Ascending aorta (tissue), 2 donors: ENCODE measurements around the gene ZSWIM1. TPM values are rescaled to one million over a fixed set of nuclear protein-coding genes. Genes with fewer than 3 reads are reported as not detected.
"Not testable (repeated sequence)": the region's sequence is repeated elsewhere in the genome, so short reads cannot be mapped to it uniquely, and the experiment has no call there.

Experiments
- DNase-seq, 2 donors: peaks; one replicate each; pipeline ENCODE4 v3.0.0-alpha.2; 2019; ENCODE audit warnings: low spot score in 2 of 2
- H3K27ac ChIP-seq, 2 donors: fragments of 200-600 bp; sonication (generic); one replicate each; pipeline ENCODE4 v1.5.1; 2016 to 2017; ENCODE audit warnings: mild to moderate bottlenecking in 1 of 2
- H3K27me3 ChIP-seq: fragments of 200-600 bp; sonication (generic); one replicate; pipeline ENCODE4 v1.5.1; 2017
- H3K36me3 ChIP-seq, 2 donors: fragments of 200-600 bp; sonication (generic); one replicate each; pipeline ENCODE4 v1.5.1; 2016
- H3K4me1 ChIP-seq, 2 donors: fragments of 200-600 bp; sonication (generic); one replicate each; pipeline ENCODE4 v1.5.1; 2016 to 2017; ENCODE audit warnings: mild to moderate bottlenecking in 1 of 2
- H3K4me3 ChIP-seq, 2 donors: fragments of 200-600 bp; sonication (generic); one replicate each; pipeline ENCODE4 v1.5.1; 2016 to 2017; ENCODE audit warnings: mild to moderate bottlenecking in 1 of 2
- H3K9me3 ChIP-seq, 2 donors: fragments of 200-600 bp; sonication (generic); one replicate each; pipeline ENCODE4 v1.5.1; 2016
- CTCF ChIP-seq, 3 experiments: fragments of 200-600 bp in 2 of 3; fragments of 450-650 bp in 1 of 3; sonication (generic) in 2 of 3; IDR thresholded peaks; one replicate each; pipeline ENCODE4 v1.5.1; 2016 to 2019; ENCODE audit warnings: antibody characterized with exemption in 3 of 3, mild to moderate bottlenecking in 1 of 3, moderate library complexity in 1 of 3
- intact Hi-C: fragments of 100-400 bp; cut with DNase I; formaldehyde crosslinking; loops from one replicate; pipeline ENCODE4 v1.15.1; 2023
- total RNA-seq: library from RNA; depleted of rRNA; stranded (reverse); fragments of >200 nt; gene quantifications from one replicate; pipeline ENCODE4 v1.1.0, GENCODE V29; 2016

ZSWIM1 gene
- total RNA-seq, 1 donor from 2014 or later: 3.5 TPM

GRCh38 chr20:45927071-45927878 lies 46.2 kb downstream of the ZSWIM1 start:
- Histone ChIP-seq H3K36me3 (no peaks in the 10 kb centered on the region), H3K27ac (no peak overlapping the region), H3K27me3 (no peaks in the 10 kb centered on the region), H3K4me1 (peaks cover 7 to 8% of the 10 kb centered on the region in 2 donors), H3K4me3 (no peak overlapping the region), H3K9me3 (no peaks in the 10 kb centered on the region)
- no peak for DNase-seq
- no peak for TF ChIP-seq CTCF (IDR thresholded peaks at IDR 0.05)
- intact Hi-C loops: no loop called here

- not testable (repeated sequence) for H3K4me3 ChIP-seq, H3K9me3 ChIP-seq, H3K36me3 ChIP-seq, DNase-seq, H3K27ac ChIP-seq, H3K27me3 ChIP-seq
- peaks cover 5 to 16% of the 10 kb centered on the region in 2 donors for H3K4me1 ChIP-seq
- intact Hi-C loops: loop anchor here (5.0 kb wide), 2 partner anchors 119 to 134 kb away; partner anchors contain the start of gene UBE2C
Observed at GRCh38 chr20:45931680-45932079, 50.7 kb downstream of the ZSWIM1 start.

GRCh38 chr20:45933266-45934045 lies 52.4 kb downstream of the ZSWIM1 start:
- H3K4me1 ChIP-seq: peaks cover 5 to 16% of the 10 kb centered on the region in 2 donors
- no peaks in the 10 kb centered on the region for H3K9me3 ChIP-seq
- intact Hi-C loops: loop anchor here (1.0 to 5.0 kb wide), 7 partner anchors 22 to 755 kb away; partner anchors contain the start of genes ACOT8, CTSA, NEURL2 and TP53RK
- H3K27ac ChIP-seq: peak overlapping the region; percentile 98 to 100
- H3K36me3 ChIP-seq: peaks cover 13 to 14% of the 10 kb centered on the region in 2 donors
- H3K4me3 ChIP-seq: peak overlapping the region; percentile 73 to 95
- H3K27me3 ChIP-seq: no peaks in the 10 kb centered on the region
- DNase-seq: peak; percentile 53 to 81
- peak in 2 of 3 experiments; percentile 21 for TF ChIP-seq CTCF (IDR thresholded peaks at IDR 0.05)

GRCh38 chr20:45934046-45934585 lies 53.1 kb downstream of the ZSWIM1 start:
- no peak for TF ChIP-seq CTCF (IDR thresholded peaks at IDR 0.05)
- intact Hi-C loops: loop anchor here (1.0 to 5.0 kb wide), 7 partner anchors 23 to 755 kb away; partner anchors contain the start of genes ACOT8, CTSA, NEURL2 and TP53RK
- DNase-seq: no peak

More at GRCh38 chr20:45934046-45934585, 53.1 kb downstream of the ZSWIM1 start:
- no peaks in the 10 kb centered on the region for H3K27me3 ChIP-seq
- H3K36me3 ChIP-seq: peaks cover 20 to 21% of the 10 kb centered on the region in 2 donors
- no peaks in the 10 kb centered on the region for H3K9me3 ChIP-seq
- peaks cover 5 to 16% of the 10 kb centered on the region in 2 donors for H3K4me1 ChIP-seq
- H3K27ac ChIP-seq: peak overlapping the region; percentile 98 to 100
- H3K4me3 ChIP-seq: peak overlapping the region; percentile 73 to 95

Other genes with a start within 250 kb of the ZSWIM1 start
- gene WFDC9, start 249.9 kb upstream of the ZSWIM1 start, total RNA-seq: not detected
- not detected for gene WFDC11, start 211.0 kb upstream of the ZSWIM1 start, total RNA-seq
- not detected for gene WFDC13, start 179.2 kb upstream of the ZSWIM1 start, total RNA-seq
- not detected for gene WFDC10B, start 176.2 kb upstream of the ZSWIM1 start, total RNA-seq
- gene SPINT4, start 158.9 kb upstream of the ZSWIM1 start, total RNA-seq: not detected
- not detected for gene WFDC3, start 89.3 kb upstream of the ZSWIM1 start, total RNA-seq
- gene DNTTIP1, start 89.3 kb upstream of the ZSWIM1 start, total RNA-seq: 4.6 TPM
- gene UBE2C, start 68.6 kb upstream of the ZSWIM1 start, total RNA-seq: not detected
- not detected for gene TNNC2, start 53.9 kb upstream of the ZSWIM1 start, total RNA-seq
- gene SNX21, start 47.4 kb upstream of the ZSWIM1 start, total RNA-seq: 182 TPM
- 34.4 TPM for gene ACOT8, start 23.8 kb upstream of the ZSWIM1 start, total RNA-seq
- 6.8 TPM for gene ZSWIM3, start 23.6 kb upstream of the ZSWIM1 start, total RNA-seq
- 32.8 TPM for gene SPATA25, start 6.4 kb downstream of the ZSWIM1 start, total RNA-seq
- gene NEURL2, start 10.0 kb downstream of the ZSWIM1 start, total RNA-seq: 4.0 TPM
- 82.0 TPM for gene CTSA, start 10.1 kb downstream of the ZSWIM1 start, total RNA-seq
- gene PLTP, start 30.9 kb downstream of the ZSWIM1 start, total RNA-seq: 909 TPM
- gene PCIF1, start 53.5 kb downstream of the ZSWIM1 start, total RNA-seq: 45.7 TPM
- 27.8 TPM for gene ZNF335, start 91.0 kb downstream of the ZSWIM1 start, total RNA-seq
- not detected for gene MMP9, start 127.7 kb downstream of the ZSWIM1 start, total RNA-seq
- not detected for gene SLC12A5, start 148.0 kb downstream of the ZSWIM1 start, total RNA-seq
- 70.4 TPM for gene NCOA5, start 208.7 kb downstream of the ZSWIM1 start, total RNA-seq
- 34.7 TPM for gene CD40, start 237.1 kb downstream of the ZSWIM1 start, total RNA-seq